SK-N-SH treated with all-trans-retinoic acid at 6 μM for 48 hours (cell line): Measurements from ENCODE around the gene FAM90A1.
"Not testable (repeated sequence)": the region's sequence is repeated elsewhere in the genome, so short reads cannot be mapped to it uniquely, and the experiment has no call there.

Experiments used
- ARNTL ChIP-seq: fragments of 450-650 bp; formaldehyde crosslinking; IDR thresholded peaks from 2 replicates; pipeline ENCODE4 v1.5.0; 2020; ENCODE audit warnings: low read depth, mild to moderate bottlenecking, moderate library complexity, borderline replicate concordance
- GLIS3 ChIP-seq: fragments of 250-450 bp; sonication (Bioruptor Pico); IDR thresholded peaks from 2 replicates; pipeline ENCODE4 v1.5.0; 2020; ENCODE audit warnings: mild to moderate bottlenecking, moderate library complexity
- OSR1 ChIP-seq: fragments of 250-450 bp; sonication (Bioruptor Pico); IDR thresholded peaks from 2 replicates; pipeline ENCODE4 v1.8.0; 2022; ENCODE audit warnings: moderate library complexity, mild to moderate bottlenecking, inconsistent platforms
- TCF4 ChIP-seq: fragments of 250-450 bp; sonication (Bioruptor Pico); IDR thresholded peaks from 2 replicates; pipeline ENCODE4 v1.8.0; 2021; ENCODE audit warnings: mild to moderate bottlenecking, moderate library complexity, borderline replicate concordance
- ZFP3 ChIP-seq: fragments of 250-450 bp; sonication (Bioruptor Pico); IDR thresholded peaks from 2 replicates; pipeline ENCODE4 v1.5.0; 2020; ENCODE audit warnings: mild to moderate bottlenecking, moderate library complexity
- ZFP30 ChIP-seq: fragments of 450-650 bp; formaldehyde crosslinking; IDR thresholded peaks from 2 replicates; pipeline ENCODE4 v1.5.0; 2022; ENCODE audit warnings: mild to moderate bottlenecking, moderate library complexity
- ZNF565 ChIP-seq: fragments of 450-650 bp; formaldehyde crosslinking; conservative IDR thresholded peaks from 2 replicates; pipeline ENCODE4 v1.5.0; 2020; ENCODE audit warnings: low read depth, mild to moderate bottlenecking, moderate library complexity
- ZNF70 ChIP-seq: fragments of 450-650 bp; formaldehyde crosslinking; IDR thresholded peaks from 2 replicates; pipeline ENCODE4 v1.5.0; 2020; ENCODE audit warnings: mild to moderate bottlenecking, moderate library complexity
- ZNF8 ChIP-seq: fragments of 450-650 bp; formaldehyde crosslinking; IDR thresholded peaks from 2 replicates; pipeline ENCODE4 v1.5.0; 2020; ENCODE audit warnings: mild to moderate bottlenecking, moderate library complexity
- TF ChIP-seq, protein P1 (sequence below): fragments of 250-450 bp; sonication (Bioruptor Pico); IDR thresholded peaks from 2 replicates; pipeline ENCODE4 v1.8.0; 2020; ENCODE audit warnings: mild to moderate bottlenecking, moderate library complexity, borderline replicate concordance
- TF ChIP-seq, protein P2 (sequence below): fragments of 250-450 bp; sonication (Bioruptor Pico); IDR thresholded peaks from 2 replicates; pipeline ENCODE4 v1.5.1; 2020; ENCODE audit warnings: low read depth, mild to moderate bottlenecking, moderate library complexity

DNA sequence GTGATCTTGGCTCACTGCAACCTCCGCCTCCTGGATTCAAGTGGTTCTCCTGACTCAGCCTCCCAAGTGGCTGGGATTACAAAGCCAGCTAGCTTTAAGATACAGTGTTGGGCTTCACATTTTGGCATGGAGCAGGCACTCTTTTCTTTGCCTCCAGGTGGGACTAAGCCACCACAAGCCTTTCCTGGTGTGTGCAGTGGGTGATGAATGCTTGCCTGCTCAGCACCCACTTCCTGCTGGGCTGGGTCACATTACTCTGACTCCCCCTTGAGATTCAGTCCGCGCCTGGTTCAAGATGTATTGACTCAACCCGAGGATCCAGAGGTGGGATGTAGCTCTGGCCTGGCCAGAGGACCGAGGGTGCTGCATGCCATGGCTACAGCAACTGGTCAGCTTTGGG lies 28.9 kb upstream of the FAM90A1 start:
- TF ChIP-seq, protein P1, sequence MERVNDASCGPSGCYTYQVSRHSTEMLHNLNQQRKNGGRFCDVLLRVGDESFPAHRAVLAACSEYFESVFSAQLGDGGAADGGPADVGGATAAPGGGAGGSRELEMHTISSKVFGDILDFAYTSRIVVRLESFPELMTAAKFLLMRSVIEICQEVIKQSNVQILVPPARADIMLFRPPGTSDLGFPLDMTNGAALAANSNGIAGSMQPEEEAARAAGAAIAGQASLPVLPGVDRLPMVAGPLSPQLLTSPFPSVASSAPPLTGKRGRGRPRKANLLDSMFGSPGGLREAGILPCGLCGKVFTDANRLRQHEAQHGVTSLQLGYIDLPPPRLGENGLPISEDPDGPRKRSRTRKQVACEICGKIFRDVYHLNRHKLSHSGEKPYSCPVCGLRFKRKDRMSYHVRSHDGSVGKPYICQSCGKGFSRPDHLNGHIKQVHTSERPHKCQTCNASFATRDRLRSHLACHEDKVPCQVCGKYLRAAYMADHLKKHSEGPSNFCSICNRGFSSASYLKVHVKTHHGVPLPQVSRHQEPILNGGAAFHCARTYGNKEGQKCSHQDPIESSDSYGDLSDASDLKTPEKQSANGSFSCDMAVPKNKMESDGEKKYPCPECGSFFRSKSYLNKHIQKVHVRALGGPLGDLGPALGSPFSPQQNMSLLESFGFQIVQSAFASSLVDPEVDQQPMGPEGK (CRISPR knock-in tag), result not testable (repeated sequence)
- not testable (repeated sequence) for TF ChIP-seq ZFP30 (CRISPR knock-in tag); TCF4 (CRISPR knock-in tag); ZFP3 (CRISPR knock-in tag); ZNF565 (CRISPR knock-in tag); ARNTL; GLIS3; ZNF8; ZNF70 (CRISPR knock-in tag); OSR1
- TF ChIP-seq, protein P2, sequence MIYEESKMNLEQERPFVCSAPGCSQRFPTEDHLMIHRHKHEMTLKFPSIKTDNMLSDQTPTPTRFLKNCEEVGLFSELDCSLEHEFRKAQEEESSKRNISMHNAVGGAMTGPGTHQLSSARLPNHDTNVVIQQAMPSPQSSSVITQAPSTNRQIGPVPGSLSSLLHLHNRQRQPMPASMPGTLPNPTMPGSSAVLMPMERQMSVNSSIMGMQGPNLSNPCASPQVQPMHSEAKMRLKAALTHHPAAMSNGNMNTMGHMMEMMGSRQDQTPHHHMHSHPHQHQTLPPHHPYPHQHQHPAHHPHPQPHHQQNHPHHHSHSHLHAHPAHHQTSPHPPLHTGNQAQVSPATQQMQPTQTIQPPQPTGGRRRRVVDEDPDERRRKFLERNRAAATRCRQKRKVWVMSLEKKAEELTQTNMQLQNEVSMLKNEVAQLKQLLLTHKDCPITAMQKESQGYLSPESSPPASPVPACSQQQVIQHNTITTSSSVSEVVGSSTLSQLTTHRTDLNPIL (CRISPR knock-in tag), result not testable (repeated sequence)
